RWPE1 (cell line): Measurements from ENCODE around the gene ARHGAP12.
"Not testable (repeated sequence)": the region's sequence is repeated elsewhere in the genome, so short reads cannot be mapped to it uniquely, and the experiment has no call there.

Source experiments
- CTCF ChIA-PET: fragments of 350-600 bp; sonication (Branson Sonifier 250); formaldehyde crosslinking; extraction: SDS; loops from one replicate; lab custom pipeline; 2021; lab: Yijun Ruan, JAX
- POLR2A ChIA-PET: fragments of 400-600 bp; formaldehyde crosslinking; extraction: SDS; loops from one replicate; lab custom pipeline; 2020; ENCODE audit warnings: antibody characterized with exemption; ENCODE audit not compliant: low non-redundant PET; lab: Yijun Ruan, JAX
- DNase-seq: peaks from one replicate; pipeline ENCODE4 v3.0.0; 2012; ENCODE audit warnings: low spot score
- H3K27ac ChIP-seq: fragments of 450-650 bp; 2 replicates; pipeline ENCODE4 v1.5.1; 2017
- CTCF ChIP-seq: fragments of 450-650 bp; conservative IDR thresholded peaks from 2 replicates; pipeline ENCODE4 v1.5.1; 2017; ENCODE audit warnings: low read depth, mild to moderate bottlenecking

Gene ARHGAP12

GRCh38 chr10:31928549-31929260 lies at the start of gene ARHGAP12:
Gene ARHGAP12, minus strand, starts transcription at chr10:31928831. Its CDS starts 19,976 bp downstream, at chr10:31908855.
- ChIA-PET CTCF (interaction anchor here (1.3 kb wide), 1 partner anchor 66 kb away, joined by 3 read pairs; no protein-coding TSS in a partner anchor), POLR2A (interaction anchor here (0.6 kb wide), 1 partner anchor 37 kb away, joined by 3 read pairs; no protein-coding TSS in a partner anchor)
- no peak for TF ChIP-seq CTCF
- peak; percentile 73 for DNase-seq
- peak within 1 kb of the TSS; percentile 89 for H3K27ac ChIP-seq

- TF ChIP-seq CTCF, result no peak
- ChIA-PET CTCF (no interaction called here), POLR2A (no interaction called here)
- no peak overlapping the region for H3K27ac ChIP-seq
- DNase-seq, result no peak
These were observed 49.5 kb upstream of the ARHGAP12 start for GRCh38 chr10:31978156-31978483.

- ChIA-PET POLR2A (no interaction called here), CTCF (no interaction called here)
- DNase-seq, result no peak
- no peak overlapping the region for H3K27ac ChIP-seq
- no peak for TF ChIP-seq CTCF
These were observed 49.0 kb upstream of the ARHGAP12 start for GRCh38 chr10:31977440-31978155.

- no peak for DNase-seq
- no peak for TF ChIP-seq CTCF
- no peak overlapping the region for H3K27ac ChIP-seq
- POLR2A ChIA-PET, result no interaction called here
- CTCF ChIA-PET, result interaction anchor here (0.7 to 0.8 kb wide), 2 partner anchors 9 to 25 kb away, joined by 4 to 7 read pairs; no protein-coding TSS in a partner anchor
These were observed 46.6 kb upstream of the ARHGAP12 start for GRCh38 chr10:31975157-31975765.

- no peak for TF ChIP-seq CTCF
- no peak for DNase-seq
- ChIA-PET CTCF (interaction anchor here (0.7 kb wide), 1 partner anchor 10 kb away, joined by 4 read pairs; no protein-coding TSS in a partner anchor), POLR2A (no interaction called here)
- no peak overlapping the region for H3K27ac ChIP-seq
These were observed 45.9 kb upstream of the ARHGAP12 start for GRCh38 chr10:31974434-31975124.

GRCh38 chr10:31972519-31973041 lies 43.9 kb upstream of the ARHGAP12 start:
- DNase-seq, result no peak
- ChIA-PET CTCF (no interaction called here), POLR2A (no interaction called here)
- H3K27ac ChIP-seq, result no peak overlapping the region
- no peak for TF ChIP-seq CTCF

- CTCF ChIA-PET, DNase-seq, H3K27ac ChIP-seq, POLR2A ChIA-PET: not testable (repeated sequence)
These were observed 41.2 kb upstream of the ARHGAP12 start for GRCh38 chr10:31969847-31970246.
